HG03558 (cell line): ENCODE data around the gene ABHD14A.

ENCODE experiments used
- ATAC-seq: cut with Tn5 transposase; IDR thresholded peaks from one replicate; pipeline ENCODE4 v1.9.1; 2021; ENCODE audit warnings: moderate number of reproducible peaks; ENCODE audit not compliant: unreplicated experiment; ENCODE audit errors: extremely low read depth

The ABHD14A gene

GRCh38 chr3:51940648-51941462 lies 34.0 kb upstream of the ABHD14A start:
- no peak for ATAC-seq

GRCh38 chr3:51941463-51941797 lies 33.4 kb upstream of the ABHD14A start:
- no peak for ATAC-seq

- peak; percentile 85 for ATAC-seq
These were observed 32.9 kb upstream of the ABHD14A start, which contains the start of the genes PARP3 and RRP9 for GRCh38 chr3:51941798-51942602. Gene PARP3 (plus strand): TSS chr3:51942363. CDS start chr3:51943356, 993 bp downstream. Gene RRP9 (minus strand): TSS chr3:51941904. CDS start chr3:51941867, 37 bp downstream.

- ATAC-seq, result no peak
These were observed 32.0 kb upstream of the ABHD14A start for GRCh38 chr3:51942603-51943450.

- ATAC-seq, result no peak
These were observed 31.1 kb upstream of the ABHD14A start for GRCh38 chr3:51943451-51944391.

DNA sequence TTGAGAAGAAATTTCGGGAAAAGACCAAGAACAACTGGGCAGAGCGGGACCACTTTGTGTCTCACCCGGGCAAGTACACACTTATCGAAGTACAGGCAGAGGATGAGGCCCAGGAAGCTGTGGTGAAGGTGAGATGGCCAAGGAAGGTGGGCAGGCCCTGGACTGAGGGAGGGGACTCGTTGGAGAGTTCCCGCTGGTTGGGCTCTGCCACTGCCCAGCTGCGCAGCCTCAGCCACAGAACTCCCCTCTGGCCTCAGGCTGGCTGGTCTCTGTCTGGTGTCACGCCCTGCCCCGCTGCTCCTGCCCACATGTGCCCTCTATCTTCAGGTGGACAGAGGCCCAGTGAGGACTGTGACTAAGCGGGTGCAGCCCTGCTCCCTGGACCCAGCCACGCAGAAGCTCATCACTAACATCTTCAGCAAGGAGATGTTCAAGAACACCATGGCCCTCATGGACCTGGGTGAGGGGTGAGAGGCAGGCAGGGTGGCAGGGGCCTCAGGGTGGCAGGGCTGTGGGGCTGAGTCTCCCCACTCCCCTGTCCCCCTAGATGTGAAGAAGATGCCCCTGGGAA lies 30.3 kb upstream of the ABHD14A start:
- no peak for ATAC-seq

DNA sequence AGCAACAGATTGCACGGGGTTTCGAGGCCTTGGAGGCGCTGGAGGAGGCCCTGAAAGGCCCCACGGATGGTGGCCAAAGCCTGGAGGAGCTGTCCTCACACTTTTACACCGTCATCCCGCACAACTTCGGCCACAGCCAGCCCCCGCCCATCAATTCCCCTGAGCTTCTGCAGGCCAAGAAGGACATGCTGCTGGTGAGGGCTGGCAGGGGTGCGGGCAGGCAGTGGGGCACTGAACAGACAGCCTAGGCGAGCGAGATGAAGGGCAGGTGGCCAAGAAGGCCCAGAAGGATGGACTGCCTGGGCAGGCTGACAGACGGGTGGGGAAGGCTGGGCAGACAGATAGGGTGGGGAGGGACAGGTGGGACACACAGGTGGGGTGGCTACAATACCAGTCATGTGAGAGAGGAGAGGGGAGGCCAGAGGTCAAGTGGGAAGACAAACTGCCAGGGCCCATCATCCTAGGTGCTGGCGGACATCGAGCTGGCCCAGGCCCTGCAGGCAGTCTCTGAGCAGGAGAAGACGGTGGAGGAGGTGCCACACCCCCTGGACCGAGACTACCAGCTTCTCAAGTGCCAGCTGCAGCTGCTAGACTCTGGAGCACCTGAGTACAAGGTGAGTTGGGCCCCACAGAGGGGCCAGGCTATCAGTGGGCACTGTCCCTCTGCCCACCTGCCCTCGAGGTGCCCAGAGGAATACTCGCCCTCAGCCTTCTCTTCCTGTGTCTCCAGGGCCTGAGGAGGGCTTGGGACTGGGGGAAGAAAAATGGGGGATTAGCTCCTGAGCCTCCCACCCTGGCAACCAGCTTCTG lies 29.6 kb upstream of the ABHD14A start:
- no peak for ATAC-seq

DNA sequence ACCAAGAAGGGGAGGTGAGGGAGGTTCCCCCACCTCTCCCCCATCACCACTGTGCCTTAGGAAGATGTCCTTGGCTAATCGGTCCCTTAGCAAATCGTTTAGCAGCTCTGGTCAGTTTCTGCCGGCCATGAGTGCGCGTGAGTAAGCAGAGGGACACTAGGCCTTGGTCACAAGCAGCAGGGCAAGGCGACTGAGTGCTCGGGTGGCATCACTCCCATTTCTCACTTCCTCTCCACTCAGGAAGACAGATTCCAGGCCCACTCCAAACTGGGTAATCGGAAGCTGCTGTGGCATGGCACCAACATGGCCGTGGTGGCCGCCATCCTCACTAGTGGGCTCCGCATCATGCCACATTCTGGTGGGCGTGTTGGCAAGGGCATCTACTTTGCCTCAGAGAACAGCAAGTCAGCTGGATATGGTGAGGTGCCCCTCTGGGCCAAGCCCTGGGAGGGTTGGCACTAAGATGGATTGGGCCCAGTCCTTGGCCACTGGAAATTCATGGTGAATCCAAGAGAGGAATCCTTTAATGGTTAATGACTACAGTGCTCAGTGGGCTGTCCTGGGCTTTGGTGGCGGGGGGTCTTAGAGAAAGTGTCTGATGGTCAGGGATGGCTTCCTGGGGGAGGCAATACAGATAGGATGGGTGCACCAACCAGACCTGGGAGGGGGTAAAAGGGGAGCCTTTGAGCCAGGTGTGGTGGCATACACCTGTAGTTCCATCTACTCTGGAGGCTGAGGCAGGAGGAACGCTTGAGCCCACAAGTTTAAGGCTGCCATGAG lies 28.7 kb upstream of the ABHD14A start:
- ATAC-seq, result no peak

- ATAC-seq, result no peak
These were observed 28.1 kb upstream of the ABHD14A start for GRCh38 chr3:51946796-51947195.

GRCh38 chr3:51947215-51947900 lies 27.5 kb upstream of the ABHD14A start:
- no peak for ATAC-seq

DNA sequence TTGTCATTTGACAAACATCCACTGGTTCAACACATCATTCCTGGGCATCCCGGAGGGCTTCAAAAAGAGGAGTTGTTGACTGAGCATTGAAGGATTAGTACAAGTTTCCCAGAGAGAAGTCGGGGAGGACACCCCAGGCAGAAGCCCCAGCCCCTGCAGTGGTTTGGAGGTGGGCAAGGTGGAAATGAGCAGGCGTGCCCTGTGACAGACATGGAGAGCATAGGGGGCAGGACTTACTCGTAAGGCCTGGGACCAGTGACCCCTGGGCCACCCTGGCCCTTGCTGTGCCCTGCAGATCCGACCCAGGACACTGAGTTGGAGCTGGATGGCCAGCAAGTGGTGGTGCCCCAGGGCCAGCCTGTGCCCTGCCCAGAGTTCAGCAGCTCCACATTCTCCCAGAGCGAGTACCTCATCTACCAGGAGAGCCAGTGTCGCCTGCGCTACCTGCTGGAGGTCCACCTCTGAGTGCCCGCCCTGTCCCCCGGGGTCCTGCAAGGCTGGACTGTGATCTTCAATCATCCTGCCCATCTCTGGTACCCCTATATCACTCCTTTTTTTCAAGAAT lies 26.8 kb upstream of the ABHD14A start:
- ATAC-seq, result no peak

GRCh38 chr3:51949121-51949520 lies 25.7 kb upstream of the ABHD14A start:
- no peak for ATAC-seq

- no peak for ATAC-seq
These were observed 24.0 kb upstream of the ABHD14A start for GRCh38 chr3:51950899-51951298.

- no peak for ATAC-seq
These were observed 21.4 kb upstream of the ABHD14A start for GRCh38 chr3:51953445-51953844.

DNA sequence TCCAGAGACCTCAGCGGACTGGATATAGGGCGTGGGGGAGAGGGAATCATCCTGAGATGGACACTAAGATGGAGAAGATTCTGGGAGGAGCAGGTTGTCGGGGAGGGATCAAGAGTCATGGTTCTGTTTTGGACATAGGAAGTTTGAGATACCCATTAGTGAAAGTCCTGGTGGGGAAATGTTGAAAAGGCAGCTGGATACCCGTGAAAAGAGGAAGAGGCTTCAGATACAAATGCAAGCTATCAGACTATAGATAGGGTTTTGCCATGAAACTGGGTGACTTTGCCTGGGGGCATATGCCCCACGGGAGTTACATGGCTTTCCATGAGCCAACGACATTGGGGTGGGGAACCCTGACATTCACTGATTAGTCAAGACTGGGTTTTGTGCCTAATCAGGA lies 20.8 kb upstream of the ABHD14A start:
- ATAC-seq, result no peak

DNA sequence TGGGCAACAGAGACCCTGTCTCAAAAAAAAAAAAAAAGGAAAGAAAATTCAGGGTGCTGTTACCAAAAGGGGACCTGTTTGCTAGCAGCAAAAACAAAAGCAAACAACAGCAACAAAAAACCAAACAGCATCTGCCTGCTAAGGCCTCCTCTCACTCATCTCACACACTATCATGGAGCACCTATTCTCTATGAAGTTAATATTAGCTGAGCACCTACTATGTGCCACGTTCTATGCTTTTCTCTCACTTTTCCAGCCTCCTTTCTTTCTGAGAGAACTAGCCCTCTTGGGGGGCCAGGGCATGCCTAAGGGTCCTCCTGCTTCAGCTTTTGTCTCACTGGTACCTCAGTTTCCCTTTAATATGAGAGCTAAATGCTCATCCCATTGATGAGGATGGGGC lies 20.2 kb upstream of the ABHD14A start:
- ATAC-seq, result no peak
